Measurements from ENCODE around the gene MAN2B2. TPM values are rescaled to one million over a fixed set of nuclear protein-coding genes. Genes with fewer than 3 reads are reported as not detected.

Gene MAN2B2
- total and polyA plus RNA-seq, 2 of the 8 experiments (the other 6 are each of a cell fraction or from before 2014, with no cell fraction given) = 3.3 to 4.0 TPM

- TF ChIP-seq, protein P1, sequence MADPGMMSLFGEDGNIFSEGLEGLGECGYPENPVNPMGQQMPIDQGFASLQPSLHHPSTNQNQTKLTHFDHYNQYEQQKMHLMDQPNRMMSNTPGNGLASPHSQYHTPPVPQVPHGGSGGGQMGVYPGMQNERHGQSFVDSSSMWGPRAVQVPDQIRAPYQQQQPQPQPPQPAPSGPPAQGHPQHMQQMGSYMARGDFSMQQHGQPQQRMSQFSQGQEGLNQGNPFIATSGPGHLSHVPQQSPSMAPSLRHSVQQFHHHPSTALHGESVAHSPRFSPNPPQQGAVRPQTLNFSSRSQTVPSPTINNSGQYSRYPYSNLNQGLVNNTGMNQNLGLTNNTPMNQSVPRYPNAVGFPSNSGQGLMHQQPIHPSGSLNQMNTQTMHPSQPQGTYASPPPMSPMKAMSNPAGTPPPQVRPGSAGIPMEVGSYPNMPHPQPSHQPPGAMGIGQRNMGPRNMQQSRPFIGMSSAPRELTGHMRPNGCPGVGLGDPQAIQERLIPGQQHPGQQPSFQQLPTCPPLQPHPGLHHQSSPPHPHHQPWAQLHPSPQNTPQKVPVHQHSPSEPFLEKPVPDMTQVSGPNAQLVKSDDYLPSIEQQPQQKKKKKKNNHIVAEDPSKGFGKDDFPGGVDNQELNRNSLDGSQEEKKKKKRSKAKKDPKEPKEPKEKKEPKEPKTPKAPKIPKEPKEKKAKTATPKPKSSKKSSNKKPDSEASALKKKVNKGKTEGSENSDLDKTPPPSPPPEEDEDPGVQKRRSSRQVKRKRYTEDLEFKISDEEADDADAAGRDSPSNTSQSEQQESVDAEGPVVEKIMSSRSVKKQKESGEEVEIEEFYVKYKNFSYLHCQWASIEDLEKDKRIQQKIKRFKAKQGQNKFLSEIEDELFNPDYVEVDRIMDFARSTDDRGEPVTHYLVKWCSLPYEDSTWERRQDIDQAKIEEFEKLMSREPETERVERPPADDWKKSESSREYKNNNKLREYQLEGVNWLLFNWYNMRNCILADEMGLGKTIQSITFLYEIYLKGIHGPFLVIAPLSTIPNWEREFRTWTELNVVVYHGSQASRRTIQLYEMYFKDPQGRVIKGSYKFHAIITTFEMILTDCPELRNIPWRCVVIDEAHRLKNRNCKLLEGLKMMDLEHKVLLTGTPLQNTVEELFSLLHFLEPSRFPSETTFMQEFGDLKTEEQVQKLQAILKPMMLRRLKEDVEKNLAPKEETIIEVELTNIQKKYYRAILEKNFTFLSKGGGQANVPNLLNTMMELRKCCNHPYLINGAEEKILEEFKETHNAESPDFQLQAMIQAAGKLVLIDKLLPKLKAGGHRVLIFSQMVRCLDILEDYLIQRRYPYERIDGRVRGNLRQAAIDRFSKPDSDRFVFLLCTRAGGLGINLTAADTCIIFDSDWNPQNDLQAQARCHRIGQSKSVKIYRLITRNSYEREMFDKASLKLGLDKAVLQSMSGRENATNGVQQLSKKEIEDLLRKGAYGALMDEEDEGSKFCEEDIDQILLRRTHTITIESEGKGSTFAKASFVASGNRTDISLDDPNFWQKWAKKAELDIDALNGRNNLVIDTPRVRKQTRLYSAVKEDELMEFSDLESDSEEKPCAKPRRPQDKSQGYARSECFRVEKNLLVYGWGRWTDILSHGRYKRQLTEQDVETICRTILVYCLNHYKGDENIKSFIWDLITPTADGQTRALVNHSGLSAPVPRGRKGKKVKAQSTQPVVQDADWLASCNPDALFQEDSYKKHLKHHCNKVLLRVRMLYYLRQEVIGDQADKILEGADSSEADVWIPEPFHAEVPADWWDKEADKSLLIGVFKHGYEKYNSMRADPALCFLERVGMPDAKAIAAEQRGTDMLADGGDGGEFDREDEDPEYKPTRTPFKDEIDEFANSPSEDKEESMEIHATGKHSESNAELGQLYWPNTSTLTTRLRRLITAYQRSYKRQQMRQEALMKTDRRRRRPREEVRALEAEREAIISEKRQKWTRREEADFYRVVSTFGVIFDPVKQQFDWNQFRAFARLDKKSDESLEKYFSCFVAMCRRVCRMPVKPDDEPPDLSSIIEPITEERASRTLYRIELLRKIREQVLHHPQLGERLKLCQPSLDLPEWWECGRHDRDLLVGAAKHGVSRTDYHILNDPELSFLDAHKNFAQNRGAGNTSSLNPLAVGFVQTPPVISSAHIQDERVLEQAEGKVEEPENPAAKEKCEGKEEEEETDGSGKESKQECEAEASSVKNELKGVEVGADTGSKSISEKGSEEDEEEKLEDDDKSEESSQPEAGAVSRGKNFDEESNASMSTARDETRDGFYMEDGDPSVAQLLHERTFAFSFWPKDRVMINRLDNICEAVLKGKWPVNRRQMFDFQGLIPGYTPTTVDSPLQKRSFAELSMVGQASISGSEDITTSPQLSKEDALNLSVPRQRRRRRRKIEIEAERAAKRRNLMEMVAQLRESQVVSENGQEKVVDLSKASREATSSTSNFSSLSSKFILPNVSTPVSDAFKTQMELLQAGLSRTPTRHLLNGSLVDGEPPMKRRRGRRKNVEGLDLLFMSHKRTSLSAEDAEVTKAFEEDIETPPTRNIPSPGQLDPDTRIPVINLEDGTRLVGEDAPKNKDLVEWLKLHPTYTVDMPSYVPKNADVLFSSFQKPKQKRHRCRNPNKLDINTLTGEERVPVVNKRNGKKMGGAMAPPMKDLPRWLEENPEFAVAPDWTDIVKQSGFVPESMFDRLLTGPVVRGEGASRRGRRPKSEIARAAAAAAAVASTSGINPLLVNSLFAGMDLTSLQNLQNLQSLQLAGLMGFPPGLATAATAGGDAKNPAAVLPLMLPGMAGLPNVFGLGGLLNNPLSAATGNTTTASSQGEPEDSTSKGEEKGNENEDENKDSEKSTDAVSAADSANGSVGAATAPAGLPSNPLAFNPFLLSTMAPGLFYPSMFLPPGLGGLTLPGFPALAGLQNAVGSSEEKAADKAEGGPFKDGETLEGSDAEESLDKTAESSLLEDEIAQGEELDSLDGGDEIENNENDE (IDR thresholded peaks at IDR 0.05; ENCODE audit: insufficient replicate concordance, low read length) = no peak
Measured at GRCh38 chr4:6620296-6620695, 45.3 kb downstream of the MAN2B2 start (continued).

Measured in H1 (cell line).